Measurements from ENCODE around the gene NCAPH2.

Gene NCAPH2

DNA sequence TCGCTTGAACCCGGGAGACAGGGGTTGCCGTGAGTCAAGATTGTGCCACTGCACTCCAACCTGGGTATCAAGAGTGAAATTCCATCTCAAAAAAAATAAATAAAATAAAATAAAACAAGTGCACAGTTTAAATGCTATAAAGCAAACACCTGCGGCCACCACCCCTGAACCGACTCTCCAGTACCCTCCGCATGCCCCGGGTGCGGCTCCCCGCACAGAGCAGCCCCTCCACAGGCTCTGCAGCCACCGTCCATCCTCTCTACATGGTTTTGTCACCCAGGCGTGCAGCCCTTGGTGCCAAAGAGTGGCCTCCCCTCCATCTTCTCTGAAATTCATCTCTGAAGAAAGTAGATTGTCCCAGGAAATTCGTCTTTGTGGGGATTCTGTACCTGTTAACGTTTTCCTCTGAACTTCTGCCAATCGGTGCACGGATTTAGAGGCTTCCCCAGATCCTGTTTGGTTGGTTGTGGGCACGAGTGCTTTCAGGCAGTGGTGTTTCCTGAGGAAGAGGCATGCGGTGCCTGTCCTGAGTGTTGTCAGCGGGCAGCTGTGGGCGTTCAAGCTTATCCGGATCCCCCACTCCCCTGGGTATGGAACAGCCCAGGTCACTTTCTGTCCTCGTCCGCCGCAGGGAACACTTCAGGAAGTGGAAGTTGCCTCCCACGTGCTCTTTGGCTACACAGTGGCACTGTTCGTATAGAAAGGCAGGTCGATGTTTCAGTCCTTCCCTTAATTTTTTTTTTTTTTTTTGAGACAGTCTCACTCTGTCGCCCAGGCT, 17.3 kb upstream of the NCAPH2 start:
- no peak for DNase-seq

DNA sequence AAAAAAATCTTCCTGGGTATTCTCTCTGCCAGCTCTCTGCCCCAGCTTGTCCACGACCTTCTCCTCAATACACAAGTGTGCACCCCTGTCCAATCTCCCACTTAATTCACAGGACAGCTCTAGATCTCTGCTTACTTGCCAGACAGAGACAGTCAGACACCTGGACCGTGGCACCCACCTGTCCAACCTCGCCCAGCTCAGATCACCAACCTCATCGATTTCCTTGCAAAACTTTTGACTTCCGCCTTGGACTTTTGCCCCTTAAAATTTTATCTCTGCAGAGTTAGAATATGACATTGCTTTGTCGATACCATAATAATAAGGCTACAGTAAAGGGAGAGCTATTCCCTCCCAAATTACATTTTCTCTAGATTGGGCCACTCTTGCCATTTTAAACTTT, 10.9 kb upstream of the NCAPH2 start:
- DNase-seq, result no peak

DNA sequence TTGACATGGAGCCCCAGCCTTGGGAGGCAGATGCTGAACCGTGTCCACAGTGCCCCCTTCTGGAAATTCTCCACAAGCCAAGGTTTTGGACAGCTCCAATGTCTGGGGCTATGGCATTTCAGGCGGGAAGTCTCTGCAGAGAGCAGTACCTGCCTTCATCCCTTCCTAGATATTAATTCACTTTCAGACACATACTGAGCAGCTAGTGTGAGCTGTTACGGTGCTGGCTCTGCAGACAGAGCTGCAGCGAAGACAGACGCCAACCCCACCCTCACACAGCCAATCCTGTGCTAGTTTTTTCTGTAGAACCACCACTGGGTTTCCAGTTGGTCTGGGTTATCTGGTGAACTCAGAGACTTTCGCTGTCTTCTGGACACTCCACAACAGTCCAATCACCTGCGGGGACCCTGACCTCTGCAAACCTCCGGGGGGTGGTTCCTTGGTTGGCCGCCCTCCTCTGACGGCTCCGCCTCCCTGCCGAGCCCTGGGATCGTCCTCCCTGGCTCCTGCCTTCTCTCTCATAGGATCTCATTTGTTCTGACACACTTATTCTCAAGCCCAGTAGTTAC, 9.6 kb upstream of the NCAPH2 start:
- peak; percentile 82 for DNase-seq

DNA sequence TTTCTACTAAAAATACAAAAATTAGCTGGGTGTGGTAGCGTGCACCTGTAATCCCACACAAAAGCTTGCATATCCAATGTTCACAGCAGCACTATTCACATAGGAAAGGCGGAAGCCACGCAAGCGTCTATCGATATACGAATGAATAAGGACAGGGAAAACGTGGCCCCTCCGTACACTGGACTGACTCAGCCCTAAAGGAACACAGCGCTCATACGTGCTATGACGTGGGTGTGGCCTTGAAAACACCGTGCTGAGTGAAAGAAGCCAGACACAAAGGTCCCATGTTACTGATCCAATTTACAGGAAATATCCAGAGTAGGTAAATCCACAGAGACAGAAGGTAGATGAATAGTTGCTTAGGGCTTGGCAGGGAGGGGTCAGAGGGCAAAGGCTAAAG, 7.6 kb upstream of the NCAPH2 start:
- DNase-seq, result no peak

DNA sequence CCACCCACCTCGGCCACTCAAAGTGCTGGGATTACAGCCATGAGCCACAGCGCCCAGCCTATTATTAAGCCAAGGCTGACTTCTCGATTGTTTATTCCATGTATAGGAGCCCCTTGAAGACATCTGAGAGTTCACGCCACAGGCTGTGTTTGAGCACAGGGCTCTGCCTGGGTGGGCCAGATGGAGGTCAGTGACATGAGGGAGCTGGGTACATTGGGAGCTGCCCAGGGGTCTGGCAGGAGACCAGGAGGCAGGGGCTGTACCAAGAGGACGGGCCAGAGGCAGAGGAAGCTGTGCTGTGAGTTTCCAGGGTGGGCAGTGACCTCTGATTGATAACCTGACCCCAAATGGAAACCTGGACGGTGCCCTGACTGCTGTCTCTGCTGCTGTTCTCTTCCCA, 5.9 kb upstream of the NCAPH2 start:
- no peak for DNase-seq

DNA sequence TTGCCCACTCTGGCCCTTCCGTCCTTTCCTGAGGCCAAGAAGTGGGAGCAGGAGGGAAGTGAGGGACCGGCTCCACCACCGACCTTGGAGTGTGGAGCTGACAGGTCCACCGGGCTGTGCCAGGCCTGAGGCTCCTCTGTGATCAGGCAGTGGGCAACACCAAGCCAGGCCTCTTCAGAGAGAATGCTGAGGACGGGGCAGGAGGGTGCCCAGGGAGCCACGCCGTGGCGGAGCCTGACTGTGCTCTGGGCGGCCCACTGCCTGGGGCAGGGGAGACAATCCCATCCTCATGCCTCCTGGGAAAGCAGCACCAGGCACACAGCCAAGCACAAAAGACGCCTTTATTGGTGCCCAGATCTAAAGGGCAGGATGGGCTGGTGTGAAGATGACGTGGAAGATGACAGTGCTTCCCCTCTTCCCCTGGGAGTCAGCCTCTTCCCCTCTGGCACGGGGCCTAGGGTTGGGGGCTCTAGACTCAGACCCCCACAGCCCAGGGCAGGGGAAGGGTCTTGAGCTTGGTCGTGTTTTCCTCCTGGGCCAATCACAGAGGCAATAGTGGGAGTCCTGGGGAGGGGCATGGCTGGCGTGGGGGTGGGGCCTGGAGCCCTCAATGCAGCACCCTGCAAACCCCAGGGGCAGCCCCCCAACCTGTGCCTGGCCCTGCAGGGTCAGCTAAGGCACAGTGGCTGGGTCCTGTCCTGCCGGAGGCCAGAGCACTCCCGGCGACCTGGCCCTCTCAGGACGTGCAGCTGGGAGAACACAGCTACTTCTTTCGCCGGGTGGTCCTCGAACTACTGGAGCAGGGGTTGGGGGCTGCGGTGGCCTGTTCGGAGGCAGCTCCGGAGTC, 5.2 kb upstream of the NCAPH2 start:
- DNase-seq, result no peak

DNA sequence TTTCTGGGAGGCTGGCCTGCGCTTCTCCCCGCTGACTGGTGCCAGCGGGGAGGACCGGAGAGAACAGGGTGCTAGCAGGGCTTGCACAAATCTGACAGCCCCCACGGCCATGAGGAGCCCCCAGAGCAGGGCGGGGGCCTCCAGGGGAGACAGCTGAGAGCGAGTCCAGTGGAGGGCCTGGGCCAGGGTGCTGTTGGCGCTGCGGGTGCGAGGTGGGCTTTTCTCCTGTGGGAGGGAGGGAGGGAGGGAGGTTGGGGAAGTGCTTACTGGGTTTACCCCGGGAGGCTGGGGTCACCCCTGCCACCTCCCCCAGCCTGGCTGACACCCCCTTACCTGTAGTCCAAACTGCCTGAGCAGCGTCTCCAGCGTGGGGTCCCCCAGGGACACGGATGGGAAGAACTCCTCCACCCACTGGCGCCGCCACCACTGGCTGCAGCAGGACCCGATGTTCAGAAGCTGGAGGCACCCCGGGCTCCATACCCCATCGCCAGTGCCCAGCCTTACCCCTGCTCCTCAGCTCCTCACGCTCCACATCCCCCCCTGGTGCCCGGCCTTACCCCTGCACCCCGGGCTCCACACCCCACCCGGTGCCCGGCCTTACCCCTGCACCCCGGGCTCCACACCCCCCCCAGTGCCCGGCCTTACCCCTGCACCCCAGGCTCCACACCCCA, 4.4 kb upstream of the NCAPH2 start:
- peak; percentile 28 for DNase-seq

DNA sequence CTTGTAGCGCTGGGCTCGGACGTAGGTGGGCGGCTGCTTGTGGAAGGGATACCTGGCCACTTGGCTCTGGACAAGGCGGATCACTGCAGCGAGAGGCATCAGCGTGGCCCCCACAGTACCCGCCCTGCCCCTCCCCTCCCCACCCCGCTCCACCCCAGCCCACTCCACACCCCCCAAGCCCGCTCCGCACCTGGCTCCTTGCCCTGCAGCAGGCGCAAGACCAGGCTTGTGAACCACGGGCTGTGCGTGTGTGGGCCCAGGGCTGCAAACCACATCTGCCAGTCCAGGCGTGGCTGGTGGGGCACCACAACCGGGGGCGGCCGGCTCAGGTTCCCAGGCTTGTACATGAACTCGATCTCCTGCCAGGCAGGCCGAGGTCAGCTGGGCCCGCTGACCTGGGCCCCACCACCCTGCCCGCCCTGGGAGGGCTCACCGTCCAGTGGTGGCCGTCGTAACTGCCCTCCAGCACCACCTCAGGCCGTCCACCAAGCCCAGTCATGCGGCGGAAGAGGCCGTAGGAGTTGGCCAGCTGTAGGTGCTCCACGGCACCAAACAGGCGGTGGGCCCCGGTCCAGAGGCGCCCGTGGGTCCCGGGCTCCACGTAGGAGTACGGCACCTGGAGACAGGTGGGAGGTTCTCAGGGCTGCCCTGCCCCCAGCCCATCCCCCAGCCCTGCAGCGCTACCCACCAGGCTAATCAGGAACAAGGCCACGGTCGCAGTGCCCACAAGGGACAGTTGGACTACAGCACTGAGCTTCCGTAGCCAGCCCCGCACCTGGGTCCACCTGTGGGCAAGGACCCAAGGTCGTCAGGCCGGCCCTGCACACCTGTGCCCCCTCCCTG, 3.4 kb upstream of the NCAPH2 start:
- no peak for DNase-seq

- no peak for DNase-seq
Observed at GRCh38 chr22:50505276-50505775, 2.7 kb upstream of the NCAPH2 start.

GRCh38 chr22:50505776-50506610, 2.0 kb upstream of the NCAPH2 start:
- no peak for DNase-seq

DNA sequence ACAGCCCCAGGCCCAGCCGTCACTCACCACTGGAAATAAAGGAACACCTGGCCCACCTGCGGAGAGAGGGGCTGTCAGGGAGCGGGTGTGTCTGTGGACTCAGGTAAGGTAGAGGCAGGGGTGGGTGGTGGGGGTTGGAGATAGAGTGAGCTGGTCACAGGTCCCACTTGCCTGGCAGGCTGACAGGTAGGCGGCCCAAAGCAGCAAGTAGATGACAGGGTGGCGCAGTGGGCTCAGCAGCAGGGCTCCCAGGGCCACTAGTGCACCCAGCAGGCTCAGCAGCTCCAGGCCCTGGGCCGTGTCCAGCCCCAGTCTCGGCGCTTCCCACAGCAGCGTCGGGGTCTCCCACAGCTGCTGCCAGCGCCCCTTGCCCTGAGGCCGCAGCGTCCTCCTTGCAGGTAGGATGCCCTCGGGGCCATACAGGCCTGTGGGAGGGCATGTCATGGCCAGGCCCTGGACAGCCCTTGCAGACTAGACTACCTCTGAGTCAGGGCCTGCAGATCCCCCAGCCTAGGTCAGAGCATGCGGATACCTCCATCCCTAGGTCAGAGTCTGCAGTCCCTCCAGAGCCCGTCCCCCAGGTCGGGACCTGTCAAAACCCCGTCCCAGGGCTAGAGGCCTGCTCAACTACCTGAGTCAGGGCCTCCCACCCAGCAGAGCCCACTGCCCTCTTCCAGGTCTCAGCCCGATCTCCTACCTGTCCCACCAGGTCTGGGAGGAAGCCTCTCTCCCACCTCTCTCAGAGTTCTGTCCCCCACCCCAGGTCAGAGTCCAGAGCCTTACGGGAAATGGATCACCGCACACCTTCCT, 1.2 kb upstream of the NCAPH2 start:
- no peak for DNase-seq

- DNase-seq, result peak; percentile 95
Observed at GRCh38 chr22:50507421-50507990, 518 bp upstream of the NCAPH2 start, which contains the start of gene LMF2. LMF2 (minus strand) TSS chr22:50507702; CDS start chr22:50507675, 27 bp downstream.

DNA sequence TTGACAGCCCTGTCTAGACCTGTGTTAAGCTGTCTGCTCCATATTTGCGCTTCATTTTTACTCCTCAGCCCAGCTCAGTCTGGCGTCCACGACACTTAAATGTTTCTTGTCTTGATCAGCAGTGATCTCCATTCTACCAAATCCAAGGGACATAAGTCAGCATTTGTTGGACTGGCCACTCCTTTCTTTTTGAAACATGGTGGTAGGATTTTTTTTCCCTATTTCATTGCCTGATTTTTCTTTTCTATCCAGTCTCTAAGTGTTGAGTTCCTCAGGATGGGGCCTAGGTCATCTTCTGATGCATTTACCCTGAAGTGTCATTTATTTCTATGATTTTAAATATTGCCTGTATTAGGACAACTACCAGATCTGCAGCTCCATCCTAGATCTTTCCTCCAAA, 873 bp downstream of the NCAPH2 start:
- no peak for DNase-seq

DNA sequence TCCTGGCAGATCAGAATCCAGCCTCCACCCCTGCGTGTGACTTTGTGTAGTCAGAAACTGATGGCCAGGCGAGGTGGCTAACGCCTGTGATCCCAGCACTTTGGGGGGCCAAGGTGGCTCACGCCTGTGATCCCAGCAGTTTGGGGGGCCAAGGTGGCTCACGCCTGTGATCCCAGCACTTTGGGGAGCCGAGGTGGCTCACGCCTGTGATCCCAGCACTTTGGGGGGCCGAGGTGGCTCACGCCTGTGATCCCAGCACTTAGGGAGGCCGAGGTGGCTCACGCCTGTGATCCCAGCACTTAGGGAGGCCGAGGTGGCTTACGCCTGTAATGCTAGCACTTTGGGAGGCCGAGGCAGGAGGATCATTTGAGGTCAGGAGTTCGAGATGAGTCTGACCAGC, 5.2 kb downstream of the NCAPH2 start:
- no peak for DNase-seq

DNA sequence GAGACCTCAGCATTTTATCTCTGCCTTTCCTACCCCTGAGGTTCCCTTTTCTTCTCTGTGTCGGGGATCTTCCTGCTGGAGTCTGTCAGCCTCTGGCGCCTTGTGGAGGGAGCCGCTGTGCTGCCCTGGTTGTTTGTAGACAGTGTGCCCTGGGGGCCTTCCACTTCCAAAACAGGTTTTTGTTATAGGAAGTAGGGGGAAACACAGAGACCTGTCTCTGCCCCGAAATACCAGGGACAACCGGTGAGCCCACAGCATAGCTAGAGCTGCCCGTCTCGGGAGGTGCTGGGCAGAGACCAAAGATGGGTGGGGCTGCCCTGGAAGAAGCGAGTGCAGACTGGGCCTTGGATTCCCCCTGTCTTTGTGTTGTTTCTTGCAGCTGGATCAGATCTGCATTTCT, 8.0 kb downstream of the NCAPH2 start:
- no peak for DNase-seq

DNA sequence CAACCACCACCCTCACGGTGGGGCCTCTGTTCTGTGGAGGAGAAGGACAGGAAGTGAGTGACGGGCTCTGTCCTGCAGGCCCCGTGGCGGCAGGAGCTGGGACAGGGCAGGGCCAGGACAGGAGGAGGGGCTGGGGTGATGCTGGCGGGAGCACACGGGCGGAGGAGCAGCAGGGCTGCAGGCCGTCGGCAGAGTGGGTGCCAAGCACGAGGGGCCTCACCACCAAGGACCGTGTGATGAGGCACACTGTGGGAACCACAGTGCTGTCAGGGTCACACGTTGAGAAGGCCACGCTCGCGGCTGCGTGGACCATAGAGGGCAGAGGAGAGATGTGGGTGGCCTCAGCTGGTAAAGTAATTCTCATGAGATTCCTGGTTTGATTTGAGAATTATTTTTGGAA, 8.9 kb downstream of the NCAPH2 start:
- DNase-seq, result no peak

DNA sequence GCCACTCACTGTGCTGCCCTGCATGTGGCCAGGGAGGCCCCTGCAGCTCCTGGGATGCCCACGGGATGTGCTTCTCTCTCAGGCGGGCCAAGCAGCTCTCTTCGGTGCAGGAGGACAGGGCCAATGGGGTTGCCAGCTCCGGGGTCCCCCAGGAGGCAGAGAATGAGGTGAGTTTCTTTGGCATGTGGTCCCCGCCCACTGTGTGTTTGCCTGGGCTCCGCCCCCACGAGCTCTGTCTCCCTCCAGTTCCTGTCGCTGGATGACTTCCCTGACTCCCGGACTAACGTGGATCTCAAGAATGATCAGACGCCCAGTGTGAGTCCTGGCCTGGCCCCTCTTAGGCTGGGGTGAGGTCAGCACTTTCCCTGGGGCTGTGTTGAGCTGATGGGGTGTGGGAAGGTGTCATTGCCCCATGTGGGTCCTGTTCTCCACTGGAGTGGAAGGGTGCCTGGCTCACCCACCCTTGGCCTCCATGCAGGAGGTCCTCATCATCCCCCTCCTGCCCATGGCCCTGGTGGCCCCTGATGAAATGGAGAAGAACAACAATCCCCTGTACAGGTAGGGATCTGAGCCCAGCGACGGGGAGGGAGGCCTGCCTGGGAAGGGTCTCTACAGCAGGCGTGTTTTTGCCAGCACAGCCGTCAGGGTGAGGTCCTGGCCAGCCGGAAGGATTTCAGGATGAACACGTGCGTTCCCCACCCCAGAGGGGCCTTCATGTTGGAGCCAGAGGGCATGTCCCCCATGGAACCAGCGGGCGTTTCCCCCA, 9.7 kb downstream of the NCAPH2 start:
- DNase-seq, result no peak

DNA sequence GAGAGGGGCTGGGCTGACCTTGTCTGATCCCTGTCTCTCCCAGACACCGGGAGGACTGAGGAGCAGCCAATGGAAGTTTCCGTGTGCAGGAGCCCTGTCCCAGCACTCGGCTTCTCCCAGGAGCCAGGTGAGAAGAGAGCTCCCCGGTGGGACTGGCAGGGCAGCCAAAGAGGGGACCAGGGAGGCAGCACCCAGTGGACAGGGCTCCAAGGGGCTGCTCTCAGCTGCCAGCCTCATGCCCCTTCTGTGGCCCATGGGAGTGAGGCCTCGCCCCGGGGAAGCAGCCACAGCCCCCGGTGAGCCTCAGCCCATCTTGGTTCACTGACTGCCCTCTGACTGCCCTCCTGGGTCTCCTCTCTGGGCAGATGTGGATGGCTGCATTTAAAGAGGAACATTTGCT, 10.6 kb downstream of the NCAPH2 start:
- no peak for DNase-seq

DNA sequence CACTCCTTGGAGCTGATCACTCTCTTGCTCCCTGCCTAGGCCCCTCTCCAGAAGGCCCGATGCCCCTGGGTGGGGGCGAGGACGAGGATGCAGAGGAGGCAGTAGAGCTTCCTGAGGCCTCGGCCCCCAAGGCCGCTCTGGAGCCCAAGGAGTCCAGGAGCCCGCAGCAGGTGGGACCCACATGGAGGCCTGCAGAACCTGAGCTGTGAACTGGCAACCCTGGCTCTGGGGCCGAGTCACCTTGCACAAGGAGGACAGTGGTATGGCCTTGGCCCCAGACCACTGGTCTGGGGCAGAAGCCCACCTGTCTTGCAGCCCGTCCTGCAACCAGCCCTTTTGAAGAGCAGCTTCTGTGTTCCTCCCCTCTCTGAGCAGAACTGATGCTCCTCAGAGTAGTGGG, 11.1 kb downstream of the NCAPH2 start:
- DNase-seq, result no peak
